GM10847 (cell line): ENCODE measurements around the gene SCYGR3.
"Not testable (repeated sequence)": the region's sequence is repeated elsewhere in the genome, so short reads cannot be mapped to it uniquely, and the experiment has no call there.

ENCODE experiments used
- POLR2A ChIP-seq: IDR thresholded peaks from 2 replicates; pipeline ENCODE4 v1.6.1; 2011; ENCODE audit not compliant: insufficient read length; ENCODE audit errors: extremely low read depth

Gene SCYGR3

GRCh38 chr2:227617316-227618230, 2.9 kb upstream of the SCYGR3 start, which contains the start of gene SCYGR4:
Gene SCYGR4 (plus strand): TSS chr2:227617498. CDS start chr2:227617498, 0 bp downstream.
- no peak for TF ChIP-seq POLR2A

DNA sequence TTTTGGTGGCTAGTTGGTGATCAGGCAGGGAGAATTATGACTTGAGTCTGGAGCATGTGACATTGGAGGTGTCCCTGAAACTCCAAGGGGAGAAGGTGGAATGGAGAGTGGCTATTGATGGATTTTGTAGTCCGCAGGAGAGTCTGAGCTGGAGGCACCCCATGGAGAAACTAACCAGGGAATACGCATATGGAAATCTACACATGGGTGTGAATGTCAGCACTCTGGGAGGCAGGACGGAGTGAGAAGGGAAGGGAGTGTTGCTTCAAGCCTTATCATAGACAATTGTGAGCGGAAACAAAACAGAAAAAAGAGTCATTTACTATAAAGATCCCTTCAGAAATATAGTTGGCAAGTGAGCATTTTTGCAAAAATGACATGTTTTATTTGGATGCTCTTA, 2.0 kb upstream of the SCYGR3 start:
- TF ChIP-seq POLR2A: no peak

GRCh38 chr2:227615906-227616305, 1.3 kb upstream of the SCYGR3 start:
- no peak for TF ChIP-seq POLR2A

DNA sequence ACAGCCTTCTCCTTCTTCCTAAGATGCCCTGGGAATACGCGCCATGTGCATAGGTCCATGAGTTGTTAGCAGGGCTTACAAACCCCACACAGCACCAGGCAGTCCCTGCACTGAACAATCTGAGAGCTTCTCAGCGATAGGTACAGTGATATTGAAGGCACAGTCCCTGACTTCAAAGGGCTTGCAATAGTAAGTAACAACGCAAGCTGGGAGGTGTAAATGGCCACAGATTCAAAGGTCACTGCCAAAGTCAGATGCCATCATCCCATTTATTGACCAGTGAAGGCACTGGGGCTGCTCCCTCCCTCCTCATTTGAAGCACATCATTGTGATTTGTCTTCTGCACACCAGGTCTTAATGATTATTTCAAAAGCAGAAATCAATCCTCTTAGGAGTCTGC, 541 bp upstream of the SCYGR3 start:
- no peak for TF ChIP-seq POLR2A

DNA sequence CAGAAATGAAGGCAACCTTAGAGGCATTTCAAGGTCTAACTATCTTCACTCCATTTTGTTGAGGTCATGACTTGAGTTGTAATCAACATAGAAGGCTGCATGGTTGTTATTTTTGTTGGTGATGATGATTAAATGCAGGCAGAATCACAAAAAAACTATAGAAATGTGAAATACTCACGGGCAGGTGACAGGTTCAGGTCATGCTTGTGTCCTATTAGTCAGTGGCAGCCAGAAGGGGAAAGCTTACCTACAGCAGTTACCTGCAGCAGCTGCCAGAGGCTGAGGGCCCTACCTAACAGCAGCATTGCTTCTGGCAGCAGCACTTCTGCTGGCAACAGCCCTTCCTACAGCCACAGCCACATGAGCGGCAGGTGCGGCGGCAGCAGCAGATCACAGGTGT, 394 bp downstream of the SCYGR3 start:
- TF ChIP-seq POLR2A: no peak

DNA sequence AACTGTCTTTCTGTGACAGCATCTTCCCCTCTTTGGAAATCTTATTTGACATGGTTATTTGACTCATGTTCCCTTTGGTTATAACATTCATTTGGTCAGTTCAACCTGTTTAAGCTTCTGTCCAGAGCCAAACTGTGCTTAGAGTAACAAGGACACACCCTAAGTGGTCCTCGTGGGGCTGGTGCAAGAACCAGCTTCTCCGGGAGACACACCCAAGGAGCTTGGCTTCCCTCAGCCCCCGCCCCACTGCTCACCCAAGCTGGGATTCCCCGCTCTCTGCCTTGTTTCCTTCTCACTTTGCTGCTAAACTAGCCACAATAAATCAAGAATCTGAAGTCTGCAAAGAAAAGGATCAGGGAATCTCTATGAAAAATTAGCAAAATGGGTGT, 1.4 kb downstream of the SCYGR3 start:
- no peak for TF ChIP-seq POLR2A

DNA sequence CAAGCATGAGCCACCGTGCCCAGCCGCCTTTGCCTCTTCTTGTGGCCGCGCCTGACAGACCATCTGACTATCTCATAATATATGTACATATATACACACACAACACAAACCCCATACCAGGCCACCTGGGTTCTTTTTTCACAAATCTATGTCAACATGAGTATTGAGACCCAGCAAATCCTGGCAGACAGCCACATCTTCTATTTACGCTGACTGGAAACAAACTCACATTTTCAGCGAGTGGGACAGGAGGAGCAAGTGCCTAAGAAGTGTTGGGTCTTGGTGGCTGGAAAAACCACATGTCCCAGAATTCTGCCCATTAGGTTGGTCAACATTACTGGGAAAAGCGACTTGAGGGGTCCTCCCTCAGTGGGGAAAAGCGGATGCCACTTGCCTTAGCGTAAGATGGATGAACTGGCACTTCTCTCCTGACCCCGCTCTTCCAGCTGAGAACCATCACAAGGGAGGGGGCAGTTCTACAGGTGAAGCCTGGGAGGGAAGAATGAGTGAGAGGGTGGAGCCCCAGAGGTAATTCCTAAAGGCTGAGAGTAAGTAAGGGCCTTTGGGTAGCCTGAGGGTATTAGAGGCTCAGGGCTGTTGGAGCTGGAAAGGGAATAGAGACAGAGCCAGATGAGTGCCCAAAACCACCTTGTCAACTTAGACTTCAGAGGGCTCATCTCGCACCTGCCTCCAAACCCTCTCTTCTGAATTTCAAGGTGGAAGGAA, 1.9 kb downstream of the SCYGR3 start:
- TF ChIP-seq POLR2A: no peak

- no peak for TF ChIP-seq POLR2A
Measured at GRCh38 chr2:227610123-227610522, 4.5 kb downstream of the SCYGR3 start.

DNA sequence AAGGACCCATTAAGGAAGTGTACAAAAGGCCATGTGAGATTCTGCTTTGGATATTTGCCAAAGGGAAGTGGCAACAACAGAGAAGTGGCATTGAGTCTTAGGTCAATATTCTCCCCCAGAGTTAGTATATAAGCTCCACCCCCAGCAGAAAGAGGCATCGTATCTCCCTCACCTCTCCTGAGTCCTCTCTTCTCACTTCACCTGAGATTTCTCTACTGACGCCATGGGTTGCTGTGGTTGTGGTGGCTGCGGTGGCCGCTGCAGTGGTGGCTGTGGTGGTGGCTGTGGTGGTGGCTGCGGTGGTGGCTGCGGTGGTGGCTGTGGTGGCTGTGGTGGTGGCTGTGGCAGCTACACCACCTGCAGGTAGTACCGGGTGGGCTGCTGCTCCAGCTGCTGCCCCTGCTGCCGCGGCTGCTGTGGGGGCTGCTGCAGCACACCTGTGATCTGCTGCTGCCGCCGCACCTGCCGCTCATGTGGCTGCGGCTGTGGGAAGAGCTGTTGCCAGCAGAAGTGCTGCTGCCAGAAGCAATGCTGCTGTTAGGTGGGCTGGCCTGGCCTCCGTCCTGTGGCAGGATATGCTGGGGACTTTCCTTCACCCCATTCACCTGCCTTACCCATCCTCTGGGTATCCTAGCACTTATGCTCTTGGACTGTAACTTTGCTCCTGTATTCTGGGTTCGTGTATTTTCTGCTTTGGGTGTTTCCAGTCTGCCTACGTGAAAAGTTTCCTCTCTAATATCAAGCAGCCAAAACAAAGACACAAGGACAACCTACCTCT, 5.9 kb downstream of the SCYGR3 start:
- TF ChIP-seq POLR2A: no peak

DNA sequence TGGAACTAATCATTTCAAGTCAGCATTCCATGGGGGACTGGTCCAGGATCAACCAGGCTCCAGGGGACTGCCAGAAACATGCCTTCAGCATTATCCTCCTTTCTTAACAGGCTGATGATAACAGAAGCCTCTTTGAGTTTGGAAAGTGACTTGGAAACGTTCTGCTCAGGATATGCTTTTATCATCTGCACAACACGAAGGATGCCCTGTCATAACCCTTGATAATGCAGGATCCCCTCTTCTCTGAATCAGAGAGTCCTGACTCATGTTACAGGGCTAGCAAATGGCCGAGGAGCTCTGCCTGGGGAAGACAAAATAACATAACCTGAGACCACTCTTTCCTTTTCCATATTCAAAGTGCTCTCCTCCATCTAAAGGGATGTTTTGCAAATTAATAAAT, 6.7 kb downstream of the SCYGR3 start:
- TF ChIP-seq POLR2A: no peak

GRCh38 chr2:227606476-227606875, 8.2 kb downstream of the SCYGR3 start:
- no peak for TF ChIP-seq POLR2A

DNA sequence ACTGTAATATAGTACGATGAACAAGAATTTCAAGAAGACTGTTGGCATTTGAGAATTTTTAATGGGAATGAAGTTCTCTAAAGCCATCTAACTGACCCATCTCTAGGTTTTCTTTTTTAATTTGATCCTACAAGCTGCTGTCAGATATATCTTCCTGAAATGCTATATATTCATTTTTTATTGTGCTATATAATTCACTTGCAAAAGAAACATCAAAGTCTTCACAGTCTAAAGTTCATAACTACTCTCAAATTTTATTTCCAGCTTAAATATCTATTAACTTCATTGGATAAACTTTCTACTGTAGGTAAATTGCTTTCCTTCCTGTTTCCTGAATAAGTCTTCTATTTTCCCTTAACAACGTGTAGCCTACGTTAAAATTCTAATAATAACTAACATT, 12.3 kb downstream of the SCYGR3 start:
- TF ChIP-seq POLR2A: no peak

DNA sequence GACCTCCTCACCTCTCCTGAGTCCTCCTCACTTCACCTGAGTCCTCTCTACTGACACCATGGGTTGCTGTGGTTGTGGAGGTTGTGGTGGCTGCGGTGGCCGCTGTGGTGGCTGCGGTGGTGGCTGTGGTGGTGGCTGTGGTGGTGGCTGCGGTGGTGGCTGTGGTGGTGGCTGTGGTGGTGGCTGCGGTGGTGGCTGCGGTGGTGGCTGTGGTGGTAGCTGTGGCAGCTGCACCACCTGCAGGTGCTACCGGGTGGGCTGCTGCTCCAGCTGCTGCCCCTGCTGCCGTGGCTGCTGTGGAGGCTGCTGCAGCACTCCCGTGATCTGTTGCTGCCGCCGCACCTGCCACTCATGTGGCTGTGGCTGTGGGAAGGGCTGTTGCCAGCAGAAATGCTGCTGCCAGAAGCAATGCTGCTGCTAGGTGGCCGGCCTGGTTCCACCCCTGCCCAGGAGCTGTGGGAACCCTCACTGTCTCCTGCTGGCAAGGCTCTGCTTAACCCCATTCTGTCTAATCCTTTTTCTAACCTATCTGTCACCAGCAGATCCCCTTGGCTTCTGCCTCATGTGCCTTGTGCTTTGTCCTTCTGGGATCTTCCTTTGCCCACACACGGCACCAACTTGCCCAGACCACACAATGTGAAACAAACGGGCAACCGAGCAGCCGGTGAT, 15.7 kb downstream of the SCYGR3 start, which contains the start of gene SCYGR2:
TSS of gene SCYGR2 (plus strand) at position 59 of the 669 bp plus-strand sequence. CDS start at position 59, 0 bp downstream.
- not testable (repeated sequence) for TF ChIP-seq POLR2A

DNA sequence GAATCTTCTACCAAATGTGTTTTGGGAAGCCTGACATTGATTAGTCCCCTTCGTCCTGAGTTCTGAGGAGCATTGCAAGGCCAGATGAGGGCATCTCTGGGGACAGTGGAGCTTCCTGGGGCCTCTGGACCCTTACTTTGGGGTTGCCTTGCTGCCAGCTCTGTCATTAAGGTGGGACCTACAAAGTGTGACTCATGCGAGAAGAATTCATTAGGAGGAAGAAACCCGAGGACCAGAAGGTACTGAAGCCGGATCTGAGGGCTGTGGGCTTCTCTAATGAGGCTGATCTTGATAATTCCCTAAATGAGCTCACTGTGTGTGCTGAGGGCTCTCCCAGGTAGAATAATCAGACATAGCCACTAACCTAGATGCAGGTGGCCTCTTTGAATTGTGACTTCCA, 16.6 kb downstream of the SCYGR3 start:
- TF ChIP-seq POLR2A: no peak

DNA sequence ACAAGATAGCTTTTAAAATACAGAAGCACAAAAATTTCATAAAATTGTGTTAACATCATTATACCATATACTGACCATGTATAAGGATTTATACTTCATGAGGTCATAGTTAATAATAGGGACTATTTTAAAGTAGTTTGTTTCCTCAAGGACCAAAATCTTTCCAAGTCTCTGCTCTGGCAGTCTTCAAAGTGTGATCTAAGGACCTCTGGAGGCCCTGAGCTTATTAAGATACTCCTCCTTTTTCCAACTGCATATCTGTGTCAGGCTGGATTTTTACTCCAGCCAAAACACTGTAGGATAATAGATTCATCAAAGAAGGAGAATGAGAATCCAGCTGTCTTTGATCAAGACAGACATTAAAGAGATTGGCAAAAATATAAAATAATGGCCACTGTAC, 17.6 kb downstream of the SCYGR3 start:
- no peak for TF ChIP-seq POLR2A
